ENCODE data around the gene OPN5. TPM values are rescaled to one million over a fixed set of nuclear protein-coding genes. Genes with fewer than 3 reads are reported as not detected.

Gene OPN5
- total RNA-seq, 2 donors from 2014 or later, result not detected

DNA sequence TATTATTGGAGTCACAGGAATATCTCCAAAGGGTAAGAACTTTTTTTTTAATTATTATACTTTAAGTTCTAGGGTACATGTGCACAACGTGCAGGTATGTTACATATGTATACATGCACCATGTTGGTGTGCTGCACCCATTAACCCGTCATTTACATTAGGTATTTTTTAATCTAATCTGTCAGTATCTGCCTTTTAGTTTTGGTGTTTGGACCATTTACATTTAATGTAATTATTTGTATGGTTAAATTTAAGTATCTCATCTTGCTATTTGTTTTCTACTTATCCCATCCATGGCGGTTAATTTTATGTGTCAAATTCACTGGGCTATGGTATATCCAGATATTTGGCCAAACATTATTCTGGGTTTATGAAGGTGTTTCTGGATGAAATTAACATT is 15.4 kb upstream of the OPN5 start:
- no peak overlapping the region for H3K27ac Mint-ChIP-seq
- Histone ChIP-seq H3K36me3 (ENCODE audit: control insufficient read depth, insufficient read depth, low read length) (no peaks in the 10 kb centered on the region), H3K9ac (ENCODE audit: extremely low read depth, low read length, poor library complexity, severe bottlenecking) (no peak overlapping the region), H3K4me1 (ENCODE audit: control insufficient read depth, insufficient read depth, low read length) (no peaks in the 10 kb centered on the region), H3K9me3 (ENCODE audit: control insufficient read depth, low read length) (peaks cover 14% of the 10 kb centered on the region), H3K27ac (ENCODE audit: low read depth, low read length) (no peak overlapping the region), H3K27me3 (ENCODE audit: control insufficient read depth, insufficient read depth, low read length, poor library complexity, severe bottlenecking) (no peaks in the 10 kb centered on the region), H3K4me3 (ENCODE audit: low read length) (no peak overlapping the region)
- H3K27me3 Mint-ChIP-seq (ENCODE audit: insufficient read depth), result no peaks in the 10 kb centered on the region
- 92% methylated on average over 3 of the region's 3 CpGs; no CpG with 5 or more reads in 1 of the 2 experiments for WGBS, 2 experiments (ENCODE audit: insufficient coverage in 1 of 2, insufficient read length in 1 of 2)
- H3K36me3 Mint-ChIP-seq (ENCODE audit: low read depth), result no peaks in the 10 kb centered on the region
- DNase-seq, result no peak
- H3K9me3 Mint-ChIP-seq, result peaks cover 7% of the 10 kb centered on the region
- no peaks in the 10 kb centered on the region for H3K4me1 Mint-ChIP-seq
- H3K4me3 Mint-ChIP-seq, result no peak overlapping the region
- TF ChIP-seq, protein P1, sequence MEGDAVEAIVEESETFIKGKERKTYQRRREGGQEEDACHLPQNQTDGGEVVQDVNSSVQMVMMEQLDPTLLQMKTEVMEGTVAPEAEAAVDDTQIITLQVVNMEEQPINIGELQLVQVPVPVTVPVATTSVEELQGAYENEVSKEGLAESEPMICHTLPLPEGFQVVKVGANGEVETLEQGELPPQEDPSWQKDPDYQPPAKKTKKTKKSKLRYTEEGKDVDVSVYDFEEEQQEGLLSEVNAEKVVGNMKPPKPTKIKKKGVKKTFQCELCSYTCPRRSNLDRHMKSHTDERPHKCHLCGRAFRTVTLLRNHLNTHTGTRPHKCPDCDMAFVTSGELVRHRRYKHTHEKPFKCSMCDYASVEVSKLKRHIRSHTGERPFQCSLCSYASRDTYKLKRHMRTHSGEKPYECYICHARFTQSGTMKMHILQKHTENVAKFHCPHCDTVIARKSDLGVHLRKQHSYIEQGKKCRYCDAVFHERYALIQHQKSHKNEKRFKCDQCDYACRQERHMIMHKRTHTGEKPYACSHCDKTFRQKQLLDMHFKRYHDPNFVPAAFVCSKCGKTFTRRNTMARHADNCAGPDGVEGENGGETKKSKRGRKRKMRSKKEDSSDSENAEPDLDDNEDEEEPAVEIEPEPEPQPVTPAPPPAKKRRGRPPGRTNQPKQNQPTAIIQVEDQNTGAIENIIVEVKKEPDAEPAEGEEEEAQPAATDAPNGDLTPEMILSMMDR (conservative IDR thresholded peaks at IDR 0.05), result no peak

DNA sequence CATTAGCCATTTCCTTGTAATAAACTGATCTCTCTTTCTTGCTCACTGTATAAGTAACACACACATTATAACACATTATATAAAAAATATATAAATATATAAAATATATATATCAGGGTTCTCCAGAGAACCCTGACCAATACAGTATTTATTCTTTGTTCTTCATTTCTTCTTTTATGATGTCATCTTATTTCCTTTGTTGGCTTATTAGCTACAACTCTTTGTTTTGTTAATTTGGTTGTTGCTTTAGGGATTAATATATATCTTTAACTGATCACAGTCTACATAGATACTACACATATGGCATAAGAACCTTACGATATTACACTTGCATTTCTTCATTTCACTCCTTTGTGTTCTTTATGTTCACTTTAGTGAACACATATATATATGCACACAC is 14.7 kb upstream of the OPN5 start:
- Mint-ChIP-seq H3K4me1 (no peaks in the 10 kb centered on the region), H3K27me3 (ENCODE audit: insufficient read depth) (no peaks in the 10 kb centered on the region), H3K36me3 (ENCODE audit: low read depth) (no peaks in the 10 kb centered on the region), H3K4me3 (no peak overlapping the region), H3K9me3 (peaks cover 7% of the 10 kb centered on the region), H3K27ac (no peak overlapping the region)
- H3K27me3 ChIP-seq (ENCODE audit: control insufficient read depth, insufficient read depth, low read length, poor library complexity, severe bottlenecking), result no peaks in the 10 kb centered on the region
- no peak for DNase-seq
- H3K9me3 ChIP-seq (ENCODE audit: control insufficient read depth, low read length), result peaks cover 14% of the 10 kb centered on the region
- no peaks in the 10 kb centered on the region for H3K4me1 ChIP-seq (ENCODE audit: control insufficient read depth, insufficient read depth, low read length)
- TF ChIP-seq, protein P1 (conservative IDR thresholded peaks at IDR 0.05), result no peak
- H3K36me3 ChIP-seq (ENCODE audit: control insufficient read depth, insufficient read depth, low read length), result no peaks in the 10 kb centered on the region
- H3K4me3 ChIP-seq (ENCODE audit: low read length), result no peak overlapping the region
- no peak overlapping the region for H3K27ac ChIP-seq (ENCODE audit: low read depth, low read length)
- no peak overlapping the region for H3K9ac ChIP-seq (ENCODE audit: extremely low read depth, low read length, poor library complexity, severe bottlenecking)
- 83% methylated on average over 1 of the region's 1 CpG; no CpG with 5 or more reads in 1 of the 2 experiments for WGBS, 2 experiments (ENCODE audit: insufficient coverage in 1 of 2, insufficient read length in 1 of 2)

DNA sequence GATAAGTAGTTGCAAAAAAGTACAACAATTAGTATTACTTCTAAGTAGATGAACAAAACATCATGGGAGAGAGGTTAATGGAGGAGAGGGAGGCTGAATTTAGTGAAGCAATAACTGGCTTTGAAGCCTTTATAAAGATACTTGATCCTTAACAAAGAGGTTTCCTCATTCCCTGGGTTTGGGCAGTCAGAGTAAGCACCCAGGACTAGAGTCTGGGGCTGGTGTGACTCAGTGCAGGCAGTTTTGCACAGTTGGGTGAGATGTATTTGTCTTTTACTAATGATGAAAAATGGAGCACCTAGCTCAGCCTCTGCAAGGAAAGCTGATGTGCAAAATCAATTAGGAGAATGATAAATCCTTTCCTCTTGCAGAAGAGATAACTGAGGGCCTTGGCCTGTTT is 11.8 kb upstream of the OPN5 start:
- no peak overlapping the region for H3K9ac ChIP-seq (ENCODE audit: extremely low read depth, low read length, poor library complexity, severe bottlenecking)
- H3K4me3 ChIP-seq (ENCODE audit: low read length), result no peak overlapping the region
- no peaks in the 10 kb centered on the region for H3K4me1 Mint-ChIP-seq
- no peaks in the 10 kb centered on the region for H3K27me3 Mint-ChIP-seq (ENCODE audit: insufficient read depth)
- DNase-seq, result no peak
- no peak overlapping the region for H3K4me3 Mint-ChIP-seq
- H3K27ac ChIP-seq (ENCODE audit: low read depth, low read length), result no peak overlapping the region
- TF ChIP-seq, protein P1 (conservative IDR thresholded peaks at IDR 0.05), result no peak
- no peak overlapping the region for H3K27ac Mint-ChIP-seq
- H3K9me3 Mint-ChIP-seq, result peaks cover 7% of the 10 kb centered on the region
- H3K36me3 ChIP-seq (ENCODE audit: control insufficient read depth, insufficient read depth, low read length), result no peaks in the 10 kb centered on the region
- no peaks in the 10 kb centered on the region for H3K36me3 Mint-ChIP-seq (ENCODE audit: low read depth)
- no peaks in the 10 kb centered on the region for H3K27me3 ChIP-seq (ENCODE audit: control insufficient read depth, insufficient read depth, low read length, poor library complexity, severe bottlenecking)
- H3K4me1 ChIP-seq (ENCODE audit: control insufficient read depth, insufficient read depth, low read length), result peaks cover 2% of the 10 kb centered on the region
- H3K9me3 ChIP-seq (ENCODE audit: control insufficient read depth, low read length), result peaks cover 14% of the 10 kb centered on the region
